HEK293 (cell line): Measurements from ENCODE around the gene UPK3A.

Source experiments
- EGR2 ChIP-seq: fragments of 450-650 bp; formaldehyde crosslinking; IDR thresholded peaks from 2 replicates; pipeline ENCODE4 v1.5.1; 2016; ENCODE audit warnings: low read depth, missing biosample characterization, missing genetic modification characterization
- HIC1 ChIP-seq: fragments of 450-650 bp; formaldehyde crosslinking; IDR thresholded peaks from 2 replicates; pipeline ENCODE4 v1.5.1; 2016; ENCODE audit warnings: missing biosample characterization, missing genetic modification characterization
- HOXC10 ChIP-seq: sonication (generic); formaldehyde crosslinking; IDR thresholded peaks from 2 replicates; pipeline ENCODE4 v1.8.1; 2023; ENCODE audit warnings: mild to moderate bottlenecking, missing genetic modification reagents
- KLF1 ChIP-seq: fragments of 450-650 bp; formaldehyde crosslinking; IDR thresholded peaks from 2 replicates; pipeline ENCODE4 v1.5.1; 2016; ENCODE audit warnings: missing biosample characterization, missing genetic modification characterization
- KLF9 ChIP-seq: fragments of 450-650 bp; formaldehyde crosslinking; IDR thresholded peaks from 2 replicates; pipeline ENCODE4 v1.5.1; 2016; ENCODE audit warnings: missing biosample characterization, missing genetic modification characterization, low read depth
- MYNN ChIP-seq: fragments of 450-650 bp; formaldehyde crosslinking; IDR thresholded peaks from 2 replicates; pipeline ENCODE4 v1.5.1; 2016; ENCODE audit warnings: missing biosample characterization, missing genetic modification characterization, borderline replicate concordance
- PATZ1 ChIP-seq: fragments of 450-650 bp; formaldehyde crosslinking; IDR thresholded peaks from 2 replicates; pipeline ENCODE4 v1.5.1; 2016; ENCODE audit warnings: missing biosample characterization, missing genetic modification characterization
- SALL2 ChIP-seq: fragments of 450-650 bp; formaldehyde crosslinking; IDR thresholded peaks from 2 replicates; pipeline ENCODE4 v1.5.0; 2017; ENCODE audit warnings: missing biosample characterization, mild to moderate bottlenecking, missing genetic modification characterization, borderline replicate concordance
- SP2 ChIP-seq: fragments of 450-650 bp; formaldehyde crosslinking; IDR thresholded peaks from 2 replicates; pipeline ENCODE4 v1.5.1; 2016; ENCODE audit warnings: missing biosample characterization, missing genetic modification characterization
- WT1 ChIP-seq: fragments of 450-650 bp; formaldehyde crosslinking; IDR thresholded peaks from 2 replicates; pipeline ENCODE4 v1.5.1; 2016; ENCODE audit warnings: missing biosample characterization, missing genetic modification characterization
- ZBTB10 ChIP-seq: fragments of 450-650 bp; formaldehyde crosslinking; IDR thresholded peaks from 2 replicates; pipeline ENCODE4 v1.5.1; 2016; ENCODE audit warnings: missing biosample characterization, missing genetic modification characterization
- ZBTB21 ChIP-seq: fragments of 450-650 bp; formaldehyde crosslinking; IDR thresholded peaks from 2 replicates; pipeline ENCODE4 v1.5.1; 2017; ENCODE audit warnings: missing biosample characterization, missing genetic modification characterization
- ZBTB48 ChIP-seq: fragments of 450-650 bp; formaldehyde crosslinking; IDR thresholded peaks from 2 replicates; pipeline ENCODE4 v1.5.1; 2016; ENCODE audit warnings: missing biosample characterization, missing genetic modification characterization
- ZEB2 ChIP-seq: fragments of 450-650 bp; formaldehyde crosslinking; IDR thresholded peaks from 2 replicates; pipeline ENCODE4 v1.5.1; 2016; ENCODE audit warnings: missing biosample characterization, missing genetic modification characterization
- ZFHX2 ChIP-seq: fragments of 450-650 bp; formaldehyde crosslinking; conservative IDR thresholded peaks from 2 replicates; pipeline ENCODE4 v1.5.1; 2016; ENCODE audit warnings: missing biosample characterization, missing genetic modification characterization
- ZNF121 ChIP-seq: fragments of 450-650 bp; formaldehyde crosslinking; IDR thresholded peaks from 2 replicates; pipeline ENCODE4 v1.5.1; 2016; ENCODE audit warnings: missing biosample characterization, missing genetic modification characterization
- ZNF280C ChIP-seq: fragments of 450-650 bp; formaldehyde crosslinking; IDR thresholded peaks from 2 replicates; pipeline ENCODE4 v1.5.1; 2016; ENCODE audit warnings: missing biosample characterization, missing genetic modification characterization
- ZNF324 ChIP-seq: fragments of 450-650 bp; formaldehyde crosslinking; IDR thresholded peaks from 2 replicates; pipeline ENCODE4 v1.5.1; 2016; ENCODE audit warnings: missing biosample characterization, missing genetic modification characterization
- ZNF335 ChIP-seq: fragments of 450-650 bp; formaldehyde crosslinking; conservative IDR thresholded peaks from 2 replicates; pipeline ENCODE4 v1.5.1; 2016; ENCODE audit warnings: missing biosample characterization, missing genetic modification characterization
- ZNF354C ChIP-seq: fragments of 450-650 bp; formaldehyde crosslinking; IDR thresholded peaks from 2 replicates; pipeline ENCODE4 v1.5.1; 2016; ENCODE audit warnings: missing biosample characterization, missing genetic modification characterization, low read depth, borderline replicate concordance
- ZNF366 ChIP-seq: fragments of 450-650 bp; formaldehyde crosslinking; conservative IDR thresholded peaks from 2 replicates; pipeline ENCODE4 v1.5.1; 2016; ENCODE audit warnings: missing biosample characterization, missing genetic modification characterization
- ZNF571 ChIP-seq: fragments of 450-650 bp; formaldehyde crosslinking; IDR thresholded peaks from 2 replicates; pipeline ENCODE4 v1.5.0; 2017; ENCODE audit warnings: missing biosample characterization, missing genetic modification characterization

Gene UPK3A

GRCh38 chr22:45240104-45240809, 44.5 kb upstream of the UPK3A start (continued):
- peak; percentile 56 for TF ChIP-seq ZBTB10 (tag by site-specific recombination)
- peak; percentile 51 for TF ChIP-seq SP2 (tag by site-specific recombination)
- no peak for TF ChIP-seq ZNF571
- no peak for TF ChIP-seq ZNF366 (tag by site-specific recombination)
- no peak for TF ChIP-seq ZNF324
- TF ChIP-seq SALL2: no peak
- TF ChIP-seq ZNF354C (tag by site-specific recombination): no peak
- no peak for TF ChIP-seq MYNN (tag by site-specific recombination)
- no peak for TF ChIP-seq ZBTB21 (tag by site-specific recombination)
- TF ChIP-seq HIC1 (tag by site-specific recombination): 0 out of 2 replicates have a peak, but pooled peaks have one; percentile 26
- no peak for TF ChIP-seq HOXC10 (CRISPR knock-in tag)
- TF ChIP-seq ZNF121 (tag by site-specific recombination): no peak
- no peak for TF ChIP-seq WT1
- peak; percentile 10; the same call in 1 of the 2 replicates for TF ChIP-seq KLF1 (tag by site-specific recombination)
- 0 out of 2 replicates have a peak, but pooled peaks have one; percentile 28 for TF ChIP-seq KLF9
- TF ChIP-seq ZNF335 (tag by site-specific recombination): peak; percentile 32
- TF ChIP-seq PATZ1: peak; percentile 31; the same call in 1 of the 2 replicates
- 0 out of 2 replicates have a peak, but pooled peaks have one; percentile 20 for TF ChIP-seq ZEB2 (tag by site-specific recombination)
- 0 out of 2 replicates have a peak, but pooled peaks have one; percentile 47 for TF ChIP-seq ZBTB48 (tag by site-specific recombination)
- no peak for TF ChIP-seq ZNF280C (tag by site-specific recombination)
- TF ChIP-seq ZFHX2: peak; percentile 52
- TF ChIP-seq EGR2 (tag by site-specific recombination): 0 out of 2 replicates have a peak, but pooled peaks have one; percentile 3
